Bronchial epithelial cell (primary cell): ENCODE measurements around the gene PTMS. TPM values are rescaled to one million over a fixed set of nuclear protein-coding genes. Genes with fewer than 3 reads are reported as not detected.
"Not testable (repeated sequence)": the region's sequence is repeated elsewhere in the genome, so short reads cannot be mapped to it uniquely, and the experiment has no call there.

Experiments
- DNase-seq: peaks from one replicate; pipeline ENCODE4 v3.0.0-alpha.2; 2010; ENCODE audit warnings: low read depth
- FAIRE-seq: peaks from 2 replicates; lab custom pipeline; 2011; peaks lifted over from hg19 to GRCh38; lab: Jason Lieb, UNC
- H3K27me3 ChIP-seq: 2 replicates; pipeline ENCODE4 v1.5.1; 2011; ENCODE audit warnings: low read length; ENCODE audit not compliant: control insufficient read depth, insufficient read depth
- H3K36me3 ChIP-seq: 2 replicates; pipeline ENCODE4 v1.5.1; 2011; ENCODE audit warnings: low read length; ENCODE audit not compliant: control insufficient read depth, insufficient read depth
- H3K4me3 ChIP-seq: 2 replicates; pipeline ENCODE4 v1.5.1; 2011; ENCODE audit warnings: mild to moderate bottlenecking, low read depth, low read length, control low read depth
- CTCF ChIP-seq: IDR thresholded peaks from 2 replicates; pipeline ENCODE4 v1.5.1; 2011; ENCODE audit warnings: mild to moderate bottlenecking, moderate library complexity, low read length, control low read depth, inconsistent platforms; ENCODE audit not compliant: insufficient read depth, severe bottlenecking
- total RNA-seq: library from RNA; depleted of rRNA; stranded (reverse); fragments of >200 nt; gene quantifications from 2 replicates; pipeline ENCODE4 v1.2.1, GENCODE V29; 2014

Gene PTMS
- total RNA-seq, 1 donor from 2014 or later: 17.6 TPM

GRCh38 chr12:6736754-6737153 lies 29.4 kb upstream of the PTMS start:
- DNase-seq: no peak
- TF ChIP-seq CTCF: no peak
- no peaks in the 10 kb centered on the region for H3K36me3 ChIP-seq
- no peak for FAIRE-seq
- no peak overlapping the region for H3K4me3 ChIP-seq
- no peaks in the 10 kb centered on the region for H3K27me3 ChIP-seq

- not testable (repeated sequence) for H3K36me3 ChIP-seq, DNase-seq, H3K27me3 ChIP-seq, FAIRE-seq, H3K4me3 ChIP-seq
Observed at GRCh38 chr12:6742080-6742479, 24.1 kb upstream of the PTMS start.

DNA sequence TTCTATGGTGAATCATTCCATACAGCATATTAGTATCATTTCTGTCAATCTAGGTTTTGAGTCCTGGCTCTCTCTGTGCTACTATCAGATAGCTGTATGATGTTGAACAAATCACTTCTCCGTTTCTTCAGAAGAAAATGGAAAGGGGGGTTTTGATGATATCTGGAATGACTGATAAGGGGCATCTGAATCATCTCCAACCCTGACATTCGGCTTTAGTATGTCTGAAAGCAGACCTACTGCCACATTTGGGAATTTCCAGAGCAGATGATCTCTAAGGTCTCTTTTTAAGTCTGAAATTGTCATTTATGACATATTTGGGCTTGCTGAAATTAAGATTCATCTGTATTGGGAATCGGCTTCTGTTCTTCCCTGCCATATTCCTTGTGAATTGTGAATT lies 23.3 kb upstream of the PTMS start:
- Histone ChIP-seq H3K27me3 (no peaks in the 10 kb centered on the region), H3K36me3 (peaks cover 5% of the 10 kb centered on the region), H3K4me3 (no peak overlapping the region)
- no peak for FAIRE-seq
- peak; percentile 28 for DNase-seq
- no peak for TF ChIP-seq CTCF

- FAIRE-seq, H3K36me3 ChIP-seq, H3K4me3 ChIP-seq, DNase-seq, H3K27me3 ChIP-seq: not testable (repeated sequence)
Observed at GRCh38 chr12:6743300-6743699, 22.9 kb upstream of the PTMS start.

DNA sequence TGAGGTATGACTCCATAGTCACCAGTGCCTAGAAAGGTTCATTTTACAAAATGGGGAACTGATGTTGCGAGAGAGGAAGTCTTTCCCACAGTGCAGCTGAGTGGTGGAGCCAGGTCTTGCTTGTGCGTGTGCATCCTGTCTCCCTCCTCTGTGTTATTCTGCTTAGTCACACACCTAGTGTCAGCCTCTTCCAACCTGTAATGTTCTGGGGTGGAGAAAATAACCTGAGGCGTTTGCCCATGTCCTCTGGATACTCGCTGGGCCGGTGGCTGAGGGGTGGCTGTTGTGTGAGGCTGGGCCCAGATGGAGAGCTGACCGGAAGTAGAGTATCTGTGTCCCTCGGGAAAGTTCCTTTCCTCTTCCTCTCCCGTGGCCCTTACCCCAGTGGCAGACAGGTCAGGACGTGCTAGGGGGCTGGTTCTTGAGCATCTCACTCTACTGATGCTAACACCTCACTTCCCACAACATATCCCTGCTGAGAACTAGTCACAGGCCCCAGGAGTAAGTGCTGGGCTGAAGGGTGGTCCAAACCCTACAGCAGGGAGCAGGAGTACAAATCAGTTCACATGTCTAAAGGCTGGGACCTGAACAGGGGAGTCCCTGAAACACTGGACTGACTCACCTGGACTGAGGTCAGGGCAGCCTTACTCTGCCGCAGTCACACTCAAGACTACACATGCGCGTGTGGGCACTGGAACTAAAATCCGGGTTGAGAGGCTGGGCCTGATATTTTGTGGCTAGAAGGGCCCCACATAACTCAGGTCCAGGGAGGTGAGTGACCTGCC lies 20.2 kb upstream of the PTMS start:
- FAIRE-seq (peak; percentile 83), DNase-seq (peak; percentile 87)
- Histone ChIP-seq H3K27me3 (no peaks in the 10 kb centered on the region), H3K36me3 (peaks cover 24% of the 10 kb centered on the region), H3K4me3 (no peak overlapping the region)
- no peak for TF ChIP-seq CTCF

DNA sequence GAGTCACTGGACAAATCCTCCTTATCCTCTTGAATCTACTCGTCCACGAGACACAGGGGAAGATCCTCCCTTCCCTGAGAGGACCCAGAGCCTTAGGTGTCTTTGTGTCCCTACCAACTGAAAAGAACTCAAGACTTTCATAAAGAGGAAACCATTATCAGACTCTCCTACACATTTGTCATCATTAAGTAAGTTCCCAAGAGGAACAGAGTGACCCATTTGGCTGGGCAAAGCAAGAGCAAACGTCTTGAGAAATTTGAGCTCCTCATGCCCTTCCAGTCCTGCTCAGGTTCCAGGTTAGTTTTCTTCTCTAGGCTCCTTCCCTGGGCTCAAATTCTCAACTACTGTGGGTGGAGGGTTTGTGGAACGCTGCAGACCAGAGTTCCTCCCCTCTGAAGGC lies 18.9 kb upstream of the PTMS start:
- DNase-seq (no peak), FAIRE-seq (peak; percentile 28)
- H3K4me3 ChIP-seq: no peak overlapping the region
- H3K27me3 ChIP-seq: no peaks in the 10 kb centered on the region
- TF ChIP-seq CTCF: no peak
- H3K36me3 ChIP-seq: peaks cover 28% of the 10 kb centered on the region

GRCh38 chr12:6748761-6749160 lies 17.4 kb upstream of the PTMS start:
- no peak overlapping the region for H3K4me3 ChIP-seq
- H3K36me3 ChIP-seq: peaks cover 28% of the 10 kb centered on the region
- DNase-seq (no peak), FAIRE-seq (no peak)
- no peaks in the 10 kb centered on the region for H3K27me3 ChIP-seq
- no peak for TF ChIP-seq CTCF
